DLD1 (cell line): Measurements from ENCODE around the gene WWC1.
"Not testable (repeated sequence)": the region's sequence is repeated elsewhere in the genome, so short reads cannot be mapped to it uniquely, and the experiment has no call there.

Experiments used
- in situ Hi-C: cut with HindIII; loops from 2 replicates; pipeline ENCODE4 v1.10.0; 2017; ENCODE audit warnings: low sequenced_read_pairs

The WWC1 gene

GRCh38 chr5:168307022-168307421, 15.6 kb downstream of the WWC1 start:
- in situ Hi-C loops = no loop called here

- in situ Hi-C loops = no loop called here
Observed at GRCh38 chr5:168307925-168308584, 16.6 kb downstream of the WWC1 start.

- in situ Hi-C loops = no loop called here
Observed at GRCh38 chr5:168308976-168309598, 17.6 kb downstream of the WWC1 start.

GRCh38 chr5:168310541-168310940, 19.1 kb downstream of the WWC1 start:
- in situ Hi-C loops = not testable (repeated sequence)

- in situ Hi-C loops = no loop called here
Observed at GRCh38 chr5:168311061-168311566, 19.7 kb downstream of the WWC1 start.

- in situ Hi-C loops = no loop called here
Observed at GRCh38 chr5:168312606-168313295, 21.3 kb downstream of the WWC1 start.

GRCh38 chr5:168313596-168314204, 22.3 kb downstream of the WWC1 start:
- in situ Hi-C loops = no loop called here

GRCh38 chr5:168314735-168315411, 23.4 kb downstream of the WWC1 start:
- in situ Hi-C loops = no loop called here

- in situ Hi-C loops = no loop called here
Observed at GRCh38 chr5:168315416-168316138, 24.1 kb downstream of the WWC1 start.

GRCh38 chr5:168316139-168316578, 24.7 kb downstream of the WWC1 start:
- in situ Hi-C loops = no loop called here

GRCh38 chr5:168317096-168317520, 25.7 kb downstream of the WWC1 start:
- in situ Hi-C loops = no loop called here

GRCh38 chr5:168317521-168318147, 26.2 kb downstream of the WWC1 start:
- in situ Hi-C loops = no loop called here

- in situ Hi-C loops = no loop called here
Observed at GRCh38 chr5:168318240-168318639, 26.8 kb downstream of the WWC1 start.

- in situ Hi-C loops = loop anchor here (10.0 kb wide), 1 partner anchor 45 kb away; no protein-coding TSS in a partner anchor
Observed at GRCh38 chr5:168319774-168320173, 28.3 kb downstream of the WWC1 start.

GRCh38 chr5:168320805-168321204, 29.4 kb downstream of the WWC1 start:
- in situ Hi-C loops = loop anchor here (10.0 kb wide), 1 partner anchor 46 kb away; no protein-coding TSS in a partner anchor

GRCh38 chr5:168324859-168325630, 33.6 kb downstream of the WWC1 start:
- in situ Hi-C loops = loop anchor here (10.0 kb wide), 1 partner anchor 50 kb away; no protein-coding TSS in a partner anchor

GRCh38 chr5:168327019-168327421, 35.6 kb downstream of the WWC1 start:
- in situ Hi-C loops = loop anchor here (10.0 kb wide), 1 partner anchor 52 kb away; no protein-coding TSS in a partner anchor

- in situ Hi-C loops = loop anchor here (10.0 kb wide), 1 partner anchor 53 kb away; no protein-coding TSS in a partner anchor
Observed at GRCh38 chr5:168327451-168327850, 36.0 kb downstream of the WWC1 start.
